IMR-90 (cell line): ENCODE measurements around the gene NPPA. TPM values are rescaled to one million over a fixed set of nuclear protein-coding genes. Genes with fewer than 3 reads are reported as not detected.

Experiments used
- ATAC-seq: fragments of 200-7000 bp; cut with Tn5 transposase; 2 replicates; pipeline ENCODE4 v1.9.1; 2020; ENCODE audit warnings: low read depth, mild to moderate bottlenecking, moderate library complexity
- BruUV-seq: library from RNA; stranded (reverse); fragments of 400-500 nt; replicated peaks from 2 replicates; lab custom pipeline; 2021; lab: Mats Ljungman, UMichigan
- CTCF ChIA-PET: fragments of 300-600 bp; formaldehyde crosslinking; extraction: SDS; loops from one replicate; lab custom pipeline; 2021; ENCODE audit warnings: antibody characterized with exemption; lab: Yijun Ruan, JAX
- POLR2A ChIA-PET: fragments of 300-600 bp; sonication (Branson Sonifier 250); formaldehyde crosslinking; loops from one replicate; lab custom pipeline; 2022; ENCODE audit warnings: antibody characterized with exemption; ENCODE audit not compliant: unreplicated experiment; lab: Charles Lee
- DNase-seq: peaks from one replicate; pipeline ENCODE4 v3.0.0; 2013
- H2AFZ ChIP-seq: replicated peaks from 2 replicates; pipeline ENCODE3; 2013; ENCODE audit warnings: low read length, mild to moderate bottlenecking; ENCODE audit not compliant: poor library complexity
- H2AK5ac ChIP-seq: 2 replicates; pipeline ENCODE4 v1.6.1; 2013; ENCODE audit warnings: low read depth, low read length, inconsistent platforms
- H2AK9ac ChIP-seq: replicated peaks from 2 replicates; pipeline ENCODE3; 2013; ENCODE audit warnings: mild to moderate bottlenecking, low read depth, low read length, moderate library complexity; ENCODE audit not compliant: poor library complexity
- H2BK120ac ChIP-seq: 2 replicates; pipeline ENCODE4 v1.6.1; 2013; ENCODE audit warnings: low read depth, low read length, inconsistent platforms
- H2BK15ac ChIP-seq: 3 replicates; pipeline ENCODE4 v1.6.1; 2013; ENCODE audit warnings: low read depth, low read length, inconsistent platforms
- H2BK20ac ChIP-seq: 2 replicates; pipeline ENCODE4 v1.6.1; 2013; ENCODE audit warnings: low read depth, mild to moderate bottlenecking, inconsistent platforms, low read length, moderate library complexity
- H2BK5ac ChIP-seq: 2 replicates; pipeline ENCODE4 v1.6.1; 2013; ENCODE audit warnings: mild to moderate bottlenecking, low read depth, low read length, inconsistent platforms; ENCODE audit not compliant: poor library complexity, severe bottlenecking
- H3K14ac ChIP-seq: replicated peaks from 2 replicates; pipeline ENCODE4 v1.6.1; 2013; ENCODE audit warnings: low read depth, low read length, inconsistent platforms
- H3K18ac ChIP-seq: 2 replicates; pipeline ENCODE4 v1.6.1; 2013; ENCODE audit warnings: low read depth, low read length, control low read depth
- H3K23ac ChIP-seq: 2 replicates; pipeline ENCODE4 v1.6.1; 2013; ENCODE audit warnings: low read depth, low read length, inconsistent platforms
- H3K27ac ChIP-seq: 2 replicates; pipeline ENCODE4 v1.5.1; 2013; ENCODE audit warnings: mild to moderate bottlenecking, control low read depth, low read length; ENCODE audit not compliant: insufficient read depth
- H3K27me3 ChIP-seq: 2 replicates; pipeline ENCODE4 v1.6.1; 2013; ENCODE audit warnings: low read length; ENCODE audit not compliant: control insufficient read depth, insufficient read depth
- H3K36me3 ChIP-seq: 2 replicates; pipeline ENCODE4 v1.6.1; 2013; ENCODE audit warnings: low read length, mixed read lengths; ENCODE audit not compliant: control insufficient read depth, insufficient read depth
- H3K4ac ChIP-seq: 2 replicates; pipeline ENCODE4 v1.6.1; 2013; ENCODE audit warnings: low read depth, low read length, inconsistent platforms
- H3K4me1 ChIP-seq: 2 replicates; pipeline ENCODE4 v1.6.1; 2013; ENCODE audit warnings: low read length, mixed read lengths; ENCODE audit not compliant: control insufficient read depth, insufficient read depth
- H3K4me2 ChIP-seq: 2 replicates; pipeline ENCODE4 v1.6.1; 2013; ENCODE audit warnings: low read depth, mild to moderate bottlenecking, control low read depth, low read length, moderate library complexity
- H3K4me3 ChIP-seq: 2 replicates; pipeline ENCODE4 v1.5.1; 2013; ENCODE audit warnings: low read depth, mild to moderate bottlenecking, control low read depth, low read length, moderate library complexity; ENCODE audit not compliant: insufficient read depth
- H3K56ac ChIP-seq: 2 replicates; pipeline ENCODE4 v1.6.1; 2013; ENCODE audit warnings: low read length, inconsistent platforms; ENCODE audit not compliant: insufficient read depth; ENCODE audit errors: extremely low read depth
- H3K79me1 ChIP-seq, 2 experiments: 2 replicates each; pipeline ENCODE4 v1.6.1; 2013; ENCODE audit warnings: low read length in 2 of 2, inconsistent platforms in 1 of 2, low read depth in 1 of 2
- H3K9ac ChIP-seq: 2 replicates; pipeline ENCODE4 v1.6.1; 2013; ENCODE audit warnings: low read depth, low read length, control low read depth
- H3K9me1 ChIP-seq: 2 replicates; pipeline ENCODE4 v1.6.1; 2013; ENCODE audit warnings: low read length, inconsistent platforms; ENCODE audit not compliant: insufficient read depth
- H3K9me3 ChIP-seq: 2 replicates; pipeline ENCODE4 v1.6.1; 2013; ENCODE audit warnings: low read length; ENCODE audit not compliant: control insufficient read depth, insufficient read depth
- H4K20me1 ChIP-seq: 2 replicates; pipeline ENCODE4 v1.6.1; 2013; ENCODE audit warnings: low read length, inconsistent platforms; ENCODE audit not compliant: insufficient read depth
- H4K5ac ChIP-seq: 2 replicates; pipeline ENCODE4 v1.6.1; 2013; ENCODE audit warnings: mild to moderate bottlenecking, low read depth, low read length, control low read depth
- H4K8ac ChIP-seq, 2 experiments: 2 replicates each; pipeline ENCODE4 v1.6.1; 2013; ENCODE audit warnings: low read depth in 2 of 2, low read length in 2 of 2, control low read depth in 1 of 2, inconsistent platforms in 1 of 2
- H4K91ac ChIP-seq: 2 replicates; pipeline ENCODE4 v1.6.1; 2013; ENCODE audit warnings: low read depth, low read length, inconsistent platforms; ENCODE audit not compliant: insufficient read depth
- RFX5 ChIP-seq: IDR thresholded peaks from 2 replicates; pipeline ENCODE4 v1.8.0; 2012; ENCODE audit warnings: low read depth, mild to moderate bottlenecking, low read length, moderate library complexity
- WGBS, 2 experiments: methylation state at CpG; one replicate each; pipeline versions ENCODE4 v1.1.5 to v1.1.7; 2013; ENCODE audit warnings: missing lambda C conversion rate in 2 of 2; ENCODE audit not compliant: insufficient read length in 1 of 2; ENCODE audit errors: extremely low coverage in 2 of 2; 5-methylcytosine and 5-hydroxymethylcytosine counted together
- dilution Hi-C: fragments of 300-500 bp; cut with HindIII; formaldehyde crosslinking; loops from one replicate; pipeline ENCODE4 v1.14.3; 2018; ENCODE audit warnings: low sequenced_read_pairs; ENCODE audit not compliant: unreplicated experiment
- in situ Hi-C: fragments of 300-500 bp; cut with MboI; formaldehyde crosslinking; loops from 3 replicates; pipeline ENCODE4 v1.14.3; 2019; ENCODE audit warnings: low sequenced_read_pairs, inconsistent platforms, mixed read lengths
- intact Hi-C: fragments of 100-400 bp; cut with micrococcal nuclease; formaldehyde crosslinking; loops from 2 replicates; pipeline ENCODE4 v1.10.0; 2022
- polyA plus RNA-seq, 3 experiments: library from polyadenylated mRNA; depleted of rRNA; stranded (reverse); fragments of >200 nt; gene quantifications; 2 replicates each; pipeline ENCODE4 v1.2.3, GENCODE V29; 2012; ENCODE audit warnings: low replicate concordance in 1 of 3
- total RNA-seq: library from RNA; depleted of rRNA; stranded (reverse); fragments of >200 nt; gene quantifications from 2 replicates; pipeline ENCODE4 v1.2.3, GENCODE V29; 2012

Gene NPPA
- total and polyA plus RNA-seq, 2 of the 4 experiments (the other 2 are of a cell fraction), result not detected

DNA sequence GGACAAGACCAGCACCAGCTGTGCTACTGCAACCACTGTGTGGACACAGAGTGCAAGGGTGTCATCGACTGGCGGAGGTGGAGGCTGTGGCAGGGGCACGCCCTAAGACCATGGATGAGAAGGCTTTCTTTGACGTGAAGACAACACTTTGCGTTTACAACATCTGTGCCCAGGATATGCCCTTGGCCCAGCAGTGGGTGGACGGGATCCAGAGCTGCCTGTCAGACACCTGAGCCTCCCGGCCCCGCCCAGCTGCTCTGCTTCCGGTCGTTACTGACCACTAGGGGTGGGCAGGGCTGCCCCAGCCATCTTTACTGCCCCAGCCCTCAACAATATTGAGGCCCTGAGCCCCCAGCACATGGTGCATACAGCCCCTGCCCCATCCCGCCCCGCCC, 32.6 kb upstream of the NPPA start:
- H3K14ac ChIP-seq, result no peak overlapping the region
- no peak overlapping the region for H3K27ac ChIP-seq
- ChIA-PET CTCF (interaction anchor here (0.6 kb wide), 1 partner anchor 27 kb away, joined by 3 read pairs; no protein-coding TSS in a partner anchor), POLR2A (no interaction called here)
- no peak overlapping the region for H2BK15ac ChIP-seq
- H3K56ac ChIP-seq, result no peak overlapping the region
- H4K91ac ChIP-seq, result no peak overlapping the region
- dilution Hi-C loops (no loop called here), intact Hi-C loops (no loop called here), in situ Hi-C loops (no loop called here)
- no peaks in the 10 kb centered on the region for H3K4me1 ChIP-seq
- H3K36me3 ChIP-seq, result no peaks in the 10 kb centered on the region
- no peak overlapping the region for H3K4me3 ChIP-seq
- H3K27me3 ChIP-seq, result peaks cover 53% of the 10 kb centered on the region
- no peak overlapping the region for H2AFZ ChIP-seq
- no peak for ATAC-seq
- H2BK120ac ChIP-seq, result no peak overlapping the region
- no peak overlapping the region for H3K23ac ChIP-seq
- no peak overlapping the region for H2BK5ac ChIP-seq
- no peak overlapping the region for H3K9ac ChIP-seq
- TF ChIP-seq RFX5, result no peak
- 59% methylated on average over 6 of the region's 12 CpGs; no CpG with 5 or more reads in 1 of the 2 experiments for WGBS, 2 experiments
- H3K4ac ChIP-seq, result no peak overlapping the region
- H4K8ac ChIP-seq, result no peak overlapping the region
- no peaks in the 10 kb centered on the region; the same call in 1 of the 2 replicates for H3K9me3 ChIP-seq
- no peak overlapping the region for H2AK9ac ChIP-seq
- no peak overlapping the region for H4K5ac ChIP-seq
- H2BK20ac ChIP-seq, result no peak overlapping the region
- no peak overlapping the region for H3K4me2 ChIP-seq
- H3K18ac ChIP-seq, result no peak overlapping the region
- DNase-seq, result no peak
- no peaks in the 10 kb centered on the region for H4K20me1 ChIP-seq
- no peaks in the 10 kb centered on the region for H3K79me1 ChIP-seq
- no peak overlapping the region for H2AK5ac ChIP-seq
- H3K9me1 ChIP-seq, result no peaks in the 10 kb centered on the region
- BruUV-seq, result no TSS peak
